Measurements from ENCODE around the gene AFAP1L1.

- TF ChIP-seq CTCF (conservative IDR thresholded peaks at IDR 0.05 in 1 of 2, IDR thresholded peaks at IDR 0.05 in 1 of 2; ENCODE audit: extremely low read depth in 1 of 2, insufficient read depth in 1 of 2, low read depth in 1 of 2, low read length in 2 of 2) (no peak), EZH2 (IDR thresholded peaks at IDR 0.05; ENCODE audit: borderline replicate concordance, low read length) (no peak)
Measured at GRCh38 chr5:149322518-149322917, 50.9 kb downstream of the AFAP1L1 start.

Measured in mammary epithelial cell (primary cell).